HG03439 (cell line): ENCODE data around the gene ANTXR2.

ENCODE experiments used
- ATAC-seq: cut with Tn5 transposase; IDR thresholded peaks from one replicate; pipeline ENCODE4 v1.9.1; 2021; ENCODE audit warnings: mild to moderate bottlenecking, moderate library complexity; ENCODE audit not compliant: unreplicated experiment

The ANTXR2 gene

GRCh38 chr4:79874197-79874596 is 198.8 kb downstream of the ANTXR2 start:
- ATAC-seq: no peak

DNA sequence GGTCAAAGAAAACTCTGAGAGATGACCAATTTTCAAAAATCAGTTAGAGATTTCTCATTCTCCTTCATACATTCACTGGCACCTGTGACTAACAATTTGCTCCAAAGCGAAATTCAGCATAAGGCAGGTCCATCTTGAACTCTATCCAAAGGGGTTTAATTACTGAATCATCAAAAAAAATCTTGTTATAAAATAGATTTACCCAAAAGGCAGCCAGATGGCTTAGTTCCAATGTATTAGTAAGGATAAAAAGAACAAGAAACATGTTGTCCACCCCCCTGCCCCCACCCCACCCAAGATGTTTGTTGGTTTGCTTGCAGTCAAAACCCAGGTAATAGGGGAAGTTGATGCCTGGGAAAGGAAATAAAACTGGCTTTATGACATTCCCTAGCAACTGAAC is 200.3 kb downstream of the ANTXR2 start:
- no peak for ATAC-seq

DNA sequence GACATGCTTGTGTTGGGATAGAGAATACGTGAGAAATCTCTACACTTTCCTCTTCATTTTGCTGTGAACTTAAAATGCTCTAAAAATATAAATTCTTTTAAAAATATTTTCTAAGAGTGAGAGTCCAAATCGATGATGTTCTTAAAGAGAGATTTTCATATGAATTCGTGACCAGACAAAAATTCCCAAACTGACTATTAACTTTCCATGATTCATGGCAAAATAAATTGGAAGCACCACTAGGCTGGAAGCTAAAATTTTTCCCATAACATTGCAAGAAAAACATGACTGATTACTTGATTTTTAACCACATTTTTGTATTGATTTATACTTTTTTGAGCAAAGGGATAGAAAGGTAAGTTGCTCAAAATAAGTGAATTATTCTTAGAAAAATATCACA is 201.1 kb downstream of the ANTXR2 start:
- ATAC-seq: no peak

GRCh38 chr4:79869597-79870237 is 203.3 kb downstream of the ANTXR2 start:
- no peak for ATAC-seq

- no peak for ATAC-seq
Measured at GRCh38 chr4:79865201-79865597, 207.8 kb downstream of the ANTXR2 start.

DNA sequence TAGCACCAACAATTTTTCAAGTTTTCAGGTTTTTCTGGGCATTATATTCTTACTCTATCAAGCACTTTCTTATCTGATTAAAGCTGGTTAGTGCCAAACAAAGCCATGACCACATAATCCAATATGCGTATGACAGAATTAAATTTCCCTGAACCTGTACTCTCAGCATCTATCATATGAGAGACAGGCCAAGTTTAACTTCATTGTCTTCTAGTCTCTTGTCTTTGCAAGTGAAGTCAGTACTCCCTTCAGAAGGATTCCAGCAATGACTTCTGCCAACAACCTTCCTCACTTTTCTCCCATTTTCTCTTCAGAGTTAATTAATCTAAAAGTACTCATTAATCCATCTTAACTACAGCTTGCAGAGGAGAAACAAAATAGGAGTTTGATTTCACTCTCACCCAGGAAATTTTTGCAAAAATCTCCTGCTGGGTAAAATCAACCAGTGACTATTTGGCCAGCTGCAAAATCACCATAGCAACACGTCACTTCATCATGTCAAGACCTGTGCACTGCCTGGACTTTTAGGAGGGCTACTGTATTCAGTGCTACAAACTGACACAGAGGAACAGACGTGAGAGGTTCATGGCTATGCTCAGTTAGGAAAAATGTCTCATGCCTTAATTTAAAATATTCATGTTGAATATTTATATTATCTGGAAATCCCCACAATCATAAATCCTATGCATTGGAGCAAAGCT is 208.4 kb downstream of the ANTXR2 start:
- ATAC-seq: no peak

DNA sequence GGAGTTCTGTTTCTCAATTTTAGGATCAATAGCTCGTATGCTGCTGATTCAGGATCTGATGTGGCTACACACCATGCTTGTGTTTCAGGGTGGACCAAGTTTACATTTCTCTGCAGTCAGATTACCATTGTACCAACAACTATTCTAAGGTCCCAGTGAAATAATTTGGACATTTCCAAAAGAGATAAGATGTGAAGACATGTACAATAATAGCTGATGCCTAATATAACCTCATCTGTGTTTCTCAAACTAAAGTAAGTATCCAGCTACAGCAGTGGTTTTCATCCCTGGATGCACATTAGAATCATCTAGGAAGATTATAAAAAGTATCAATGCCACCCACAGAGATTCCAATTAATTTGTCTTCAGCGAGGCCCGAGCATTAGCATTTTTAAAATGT is 209.7 kb downstream of the ANTXR2 start:
- no peak for ATAC-seq

DNA sequence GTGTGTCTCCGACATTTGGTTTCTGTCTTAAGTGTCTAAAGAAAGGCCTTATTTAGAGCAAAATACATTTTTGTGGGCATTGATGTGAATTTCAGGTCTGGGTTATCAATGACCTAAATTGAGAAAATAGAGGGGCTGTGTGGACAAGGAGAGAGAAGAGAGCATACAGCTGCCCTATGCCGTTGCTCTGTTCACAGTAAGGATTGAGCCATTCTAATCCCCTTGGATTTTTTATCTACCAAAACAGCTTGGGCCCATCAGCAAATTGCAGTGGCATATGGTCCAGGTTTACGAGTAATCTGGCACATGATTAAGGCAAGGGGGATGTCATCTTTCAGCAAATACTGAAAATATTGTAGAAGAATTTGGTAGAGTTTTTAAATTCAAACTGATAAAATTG is 210.2 kb downstream of the ANTXR2 start:
- no peak for ATAC-seq

DNA sequence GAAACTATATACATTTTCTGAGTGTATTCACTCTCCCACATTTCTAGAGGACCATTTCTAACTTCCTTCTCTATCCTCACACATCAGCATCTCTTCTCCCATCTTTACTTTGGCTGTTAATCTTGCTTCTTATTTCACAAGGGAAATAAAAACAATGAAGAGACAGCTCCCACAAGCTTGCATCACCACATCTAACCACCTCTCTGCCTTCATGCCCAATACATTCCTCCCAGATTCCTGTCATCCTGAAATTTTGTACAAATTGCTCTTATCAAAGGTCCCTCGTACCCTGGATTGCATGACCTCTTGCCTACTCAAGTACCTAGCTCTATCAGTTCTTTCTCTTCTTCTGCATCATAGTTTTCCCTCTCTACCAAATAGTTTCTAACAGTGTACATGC is 215.2 kb downstream of the ANTXR2 start:
- ATAC-seq: no peak

GRCh38 chr4:79856196-79856595 is 216.8 kb downstream of the ANTXR2 start:
- no peak for ATAC-seq

- no peak for ATAC-seq
Measured at GRCh38 chr4:79854856-79855502, 218.1 kb downstream of the ANTXR2 start.

DNA sequence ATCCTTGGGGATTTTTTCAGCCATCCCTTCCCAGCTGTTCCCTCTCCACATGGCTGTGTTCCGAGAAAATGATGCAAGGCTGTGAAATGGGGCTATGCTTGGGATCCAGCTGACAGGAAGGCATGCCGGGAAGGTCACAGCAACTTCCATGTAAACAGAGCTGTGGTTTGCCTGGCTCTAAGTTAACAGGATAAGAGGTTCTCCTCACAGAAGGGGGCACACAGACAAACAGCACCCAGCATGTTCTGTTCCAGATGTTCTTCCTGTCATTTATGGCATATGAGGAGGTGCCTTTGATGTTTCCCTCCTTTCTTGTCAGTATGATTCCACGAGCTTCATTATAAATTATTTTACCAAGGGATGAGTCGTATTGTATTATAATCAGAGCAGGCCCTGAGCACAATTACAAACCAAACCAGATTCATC is 220.7 kb downstream of the ANTXR2 start:
- no peak for ATAC-seq

- ATAC-seq: no peak
Measured at GRCh38 chr4:79851625-79852304, 221.3 kb downstream of the ANTXR2 start.
